GM23338 (cell line): Measurements from ENCODE around the gene PAXX. TPM values are rescaled to one million over a fixed set of nuclear protein-coding genes. Genes with fewer than 3 reads are reported as not detected.

ENCODE experiments used
- ATAC-seq: fragments of 200-7000 bp; cut with Tn5 transposase; 3 replicates; pipeline ENCODE4 v1.9.1; 2020
- DNase-seq: peaks from one replicate; pipeline ENCODE4 v3.0.0-alpha.2; 2015; ENCODE audit warnings: low spot score
- H2AFZ ChIP-seq: fragments of 200-600 bp; sonication (generic); 2 replicates; pipeline ENCODE4 v1.8.0; 2016; ENCODE audit warnings: antibody characterized with exemption, mild to moderate bottlenecking, moderate library complexity
- H3F3A ChIP-seq: fragments of 200-600 bp; sonication (generic); replicated peaks from 2 replicates; pipeline ENCODE4 v1.8.0; 2017; ENCODE audit warnings: antibody characterized with exemption, mixed run types, low read depth
- H3K27ac ChIP-seq: fragments of 200-600 bp; sonication (generic); 2 replicates; pipeline ENCODE4 v1.6.1; 2016; ENCODE audit warnings: low read depth
- H3K27me3 ChIP-seq: fragments of 200-600 bp; sonication (generic); 2 replicates; pipeline ENCODE4 v1.8.0; 2016; ENCODE audit warnings: mild to moderate bottlenecking, mixed run types, moderate library complexity; ENCODE audit not compliant: insufficient read depth
- H3K36me3 ChIP-seq: fragments of 200-600 bp; sonication (generic); 2 replicates; pipeline ENCODE4 v1.8.0; 2016; ENCODE audit warnings: mild to moderate bottlenecking; ENCODE audit not compliant: insufficient read depth
- H3K4me1 ChIP-seq: fragments of 200-600 bp; sonication (generic); 2 replicates; pipeline ENCODE4 v1.8.0; 2016; ENCODE audit warnings: mild to moderate bottlenecking, moderate library complexity; ENCODE audit not compliant: insufficient read depth
- H3K4me2 ChIP-seq: fragments of 200-600 bp; sonication (generic); 2 replicates; pipeline ENCODE4 v1.7.1; 2017; ENCODE audit warnings: mixed run types
- H3K4me3 ChIP-seq: fragments of 200-600 bp; sonication (generic); 2 replicates; pipeline ENCODE4 v1.6.1; 2016; ENCODE audit warnings: mixed run types
- H3K79me2 ChIP-seq: fragments of 200-600 bp; sonication (generic); replicated peaks from 2 replicates; pipeline ENCODE4 v1.8.0; 2017; ENCODE audit warnings: mild to moderate bottlenecking; ENCODE audit not compliant: insufficient read depth
- H3K9me2 ChIP-seq: fragments of 200-600 bp; sonication (generic); 2 replicates; pipeline ENCODE4 v1.8.0; 2017; ENCODE audit not compliant: insufficient read depth
- H4K20me1 ChIP-seq: fragments of 200-600 bp; sonication (generic); replicated peaks from 2 replicates; pipeline ENCODE4 v1.8.0; 2017; ENCODE audit warnings: mild to moderate bottlenecking; ENCODE audit not compliant: insufficient read depth
- H3K27ac Mint-ChIP-seq: 2 replicates; pipeline ENCODE4 v1.8.0; 2020; ENCODE audit warnings: inconsistent platforms, mild to moderate bottlenecking, moderate library complexity, mixed read lengths
- H3K27me3 Mint-ChIP-seq: 3 replicates; pipeline ENCODE4 v1.8.0; 2022; ENCODE audit warnings: low read depth, mild to moderate bottlenecking, moderate library complexity, mixed read lengths, inconsistent platforms; ENCODE audit not compliant: insufficient read depth, poor library complexity
- H3K36me3 Mint-ChIP-seq: 3 replicates; pipeline ENCODE4 v1.8.0; 2021; ENCODE audit warnings: low read depth, mild to moderate bottlenecking, inconsistent platforms, moderate library complexity, mixed read lengths
- H3K4me1 Mint-ChIP-seq: 3 replicates; pipeline ENCODE4 v1.8.0; 2020; ENCODE audit warnings: mild to moderate bottlenecking, inconsistent platforms, mixed read lengths
- H3K4me3 Mint-ChIP-seq: 3 replicates; pipeline ENCODE4 v1.8.0; 2021; ENCODE audit warnings: moderate library complexity, mild to moderate bottlenecking, inconsistent platforms, mixed read lengths
- H3K9me3 Mint-ChIP-seq: 3 replicates; pipeline ENCODE4 v1.8.0; 2020; ENCODE audit warnings: moderate library complexity, mild to moderate bottlenecking, inconsistent platforms, mixed read lengths
- CREB1 ChIP-seq: fragments of 250-450 bp; sonication (Bioruptor Pico); IDR thresholded peaks from 2 replicates; pipeline ENCODE4 v1.5.0; 2020; ENCODE audit warnings: low read depth, mild to moderate bottlenecking, moderate library complexity
- EZH2 ChIP-seq: fragments of 200-600 bp; sonication (generic); IDR thresholded peaks from one replicate; pipeline ENCODE4 v1.8.0; 2017; ENCODE audit warnings: antibody characterized with exemption, mild to moderate bottlenecking, low read depth; ENCODE audit not compliant: unreplicated experiment
- EZH2phosphoT487 ChIP-seq: fragments of 200-600 bp; sonication (generic); IDR thresholded peaks from one replicate; pipeline ENCODE4 v1.8.1; 2018; ENCODE audit warnings: antibody characterized with exemption; ENCODE audit not compliant: unreplicated experiment
- NANOG ChIP-seq: IDR thresholded peaks from 2 replicates; pipeline ENCODE4 v1.6.1; 2016; ENCODE audit warnings: antibody characterized with exemption, borderline replicate concordance
- POLR2AphosphoS5 ChIP-seq: IDR thresholded peaks from 2 replicates; pipeline ENCODE4 v1.6.1; 2016; ENCODE audit warnings: antibody characterized with exemption, low read depth
- STAT1 ChIP-seq: IDR thresholded peaks from one replicate; pipeline ENCODE4 v1.6.1; 2016; ENCODE audit warnings: antibody characterized with exemption; ENCODE audit not compliant: unreplicated experiment
- ZNF114 ChIP-seq: fragments of 250-450 bp; sonication (Bioruptor Pico); IDR thresholded peaks from 2 replicates; pipeline ENCODE4 v1.5.0; 2020; ENCODE audit warnings: mild to moderate bottlenecking, moderate library complexity
- polyA plus RNA-seq: library from polyadenylated mRNA; unstranded; fragments of >200 nt; fragmentation: Nextera tagmentation; extraction: Ambion mirVana; gene quantifications from 2 replicates; pipeline ENCODE4 v1.2.1, GENCODE V29; 2016
- total RNA-seq: library from RNA; depleted of rRNA; stranded (reverse); fragments of >200 nt; shearing (Covaris generic); gene quantifications from 2 replicates; pipeline ENCODE4 v1.2.3, GENCODE V29; 2014
- TF ChIP-seq, protein P1 (sequence below): IDR thresholded peaks from 2 replicates; pipeline ENCODE4 v1.6.1; 2016; ENCODE audit warnings: antibody characterized with exemption
- TF ChIP-seq, protein P2 (sequence below): IDR thresholded peaks from one replicate; pipeline ENCODE4 v1.6.1; 2018; ENCODE audit warnings: antibody characterized with exemption; ENCODE audit not compliant: unreplicated experiment
- TF ChIP-seq, protein P3 (sequence below), 2 experiments: fragments of 200-600 bp in 1 of 2; sonication (generic) in 1 of 2; conservative IDR thresholded peaks; 2 replicates each; pipeline versions ENCODE4 v1.5.1 to v1.6.1; 2016 to 2017; ENCODE audit warnings: antibody characterized with exemption in 2 of 2, low read depth in 2 of 2, mild to moderate bottlenecking in 2 of 2, moderate library complexity in 1 of 2

PAXX gene
- total and polyA plus RNA-seq, 2 experiments from 2014 or later, result 71.5 to 86.0 TPM

DNA sequence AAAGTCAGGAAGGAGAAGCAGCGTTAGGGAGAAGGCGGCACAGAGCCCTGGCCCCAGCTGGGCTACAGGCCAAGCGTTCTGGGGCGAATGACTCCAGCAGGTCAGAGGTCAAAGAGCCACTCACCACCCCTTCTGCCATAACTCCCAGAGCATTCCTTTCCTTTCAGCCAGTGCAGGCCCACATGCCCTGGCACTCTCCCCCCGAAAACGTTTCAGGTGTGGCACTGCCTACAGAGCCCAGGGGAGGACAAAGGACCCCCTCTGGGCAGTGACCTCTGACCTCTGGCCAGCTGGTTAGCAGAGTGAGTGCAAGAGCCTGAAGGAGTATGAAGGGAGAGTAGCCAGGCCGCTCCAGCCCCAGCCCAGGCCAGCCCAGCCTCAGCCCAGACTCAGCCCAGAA is 30.9 kb downstream of the PAXX start (continued):
- TF ChIP-seq, protein P1, sequence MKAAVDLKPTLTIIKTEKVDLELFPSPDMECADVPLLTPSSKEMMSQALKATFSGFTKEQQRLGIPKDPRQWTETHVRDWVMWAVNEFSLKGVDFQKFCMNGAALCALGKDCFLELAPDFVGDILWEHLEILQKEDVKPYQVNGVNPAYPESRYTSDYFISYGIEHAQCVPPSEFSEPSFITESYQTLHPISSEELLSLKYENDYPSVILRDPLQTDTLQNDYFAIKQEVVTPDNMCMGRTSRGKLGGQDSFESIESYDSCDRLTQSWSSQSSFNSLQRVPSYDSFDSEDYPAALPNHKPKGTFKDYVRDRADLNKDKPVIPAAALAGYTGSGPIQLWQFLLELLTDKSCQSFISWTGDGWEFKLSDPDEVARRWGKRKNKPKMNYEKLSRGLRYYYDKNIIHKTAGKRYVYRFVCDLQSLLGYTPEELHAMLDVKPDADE, result no peak
- TF ChIP-seq STAT1, result no peak

DNA sequence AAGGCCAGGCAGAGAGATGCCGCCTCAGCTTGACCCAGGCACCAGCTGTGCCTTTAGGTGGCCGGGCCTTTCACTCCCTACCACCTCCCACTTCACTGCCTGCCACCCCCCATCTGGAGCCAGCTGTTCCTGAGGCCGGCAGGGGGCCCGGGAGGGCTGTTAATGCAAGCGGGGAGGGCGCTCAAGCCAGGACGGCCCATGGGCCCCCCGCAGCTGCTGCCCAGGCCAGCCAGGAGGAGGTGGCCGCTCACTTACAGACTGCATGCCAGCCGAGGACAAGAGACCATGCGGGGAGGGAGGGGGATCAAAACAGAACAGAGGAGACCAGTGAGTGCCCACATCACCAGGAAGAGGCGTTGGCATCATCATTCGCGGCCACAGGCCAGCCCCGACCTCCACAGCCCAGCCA is 31.4 kb downstream of the PAXX start:
- ATAC-seq (no peak), DNase-seq (no peak)
- Histone ChIP-seq H3K79me2 (no peaks in the 10 kb centered on the region), H3K27ac (no peak overlapping the region), H3K4me2 (no peak overlapping the region), H3K4me1 (peaks cover 7% of the 10 kb centered on the region; the same call in 1 of the 2 replicates), H3K9me2 (no peaks in the 10 kb centered on the region), H3K36me3 (no peaks in the 10 kb centered on the region), H2AFZ (no peak overlapping the region), H3F3A (0 out of 2 replicates have a peak, but pooled peaks cover 3% of the 10 kb centered on the region), H4K20me1 (no peaks in the 10 kb centered on the region), H3K27me3 (peaks cover 14% of the 10 kb centered on the region), H3K4me3 (no peak overlapping the region)
- Mint-ChIP-seq H3K36me3 (no peaks in the 10 kb centered on the region), H3K9me3 (no peaks in the 10 kb centered on the region), H3K4me3 (no peak overlapping the region), H3K4me1 (no peaks in the 10 kb centered on the region; the same call in 2 of the 3 replicates), H3K27me3 (peaks cover 19% of the 10 kb centered on the region), H3K27ac (no peak overlapping the region)
- TF ChIP-seq NANOG (no peak), CREB1 (CRISPR knock-in tag) (no peak), STAT1 (no peak), POLR2AphosphoS5 (no peak)
- TF ChIP-seq, protein P2, sequence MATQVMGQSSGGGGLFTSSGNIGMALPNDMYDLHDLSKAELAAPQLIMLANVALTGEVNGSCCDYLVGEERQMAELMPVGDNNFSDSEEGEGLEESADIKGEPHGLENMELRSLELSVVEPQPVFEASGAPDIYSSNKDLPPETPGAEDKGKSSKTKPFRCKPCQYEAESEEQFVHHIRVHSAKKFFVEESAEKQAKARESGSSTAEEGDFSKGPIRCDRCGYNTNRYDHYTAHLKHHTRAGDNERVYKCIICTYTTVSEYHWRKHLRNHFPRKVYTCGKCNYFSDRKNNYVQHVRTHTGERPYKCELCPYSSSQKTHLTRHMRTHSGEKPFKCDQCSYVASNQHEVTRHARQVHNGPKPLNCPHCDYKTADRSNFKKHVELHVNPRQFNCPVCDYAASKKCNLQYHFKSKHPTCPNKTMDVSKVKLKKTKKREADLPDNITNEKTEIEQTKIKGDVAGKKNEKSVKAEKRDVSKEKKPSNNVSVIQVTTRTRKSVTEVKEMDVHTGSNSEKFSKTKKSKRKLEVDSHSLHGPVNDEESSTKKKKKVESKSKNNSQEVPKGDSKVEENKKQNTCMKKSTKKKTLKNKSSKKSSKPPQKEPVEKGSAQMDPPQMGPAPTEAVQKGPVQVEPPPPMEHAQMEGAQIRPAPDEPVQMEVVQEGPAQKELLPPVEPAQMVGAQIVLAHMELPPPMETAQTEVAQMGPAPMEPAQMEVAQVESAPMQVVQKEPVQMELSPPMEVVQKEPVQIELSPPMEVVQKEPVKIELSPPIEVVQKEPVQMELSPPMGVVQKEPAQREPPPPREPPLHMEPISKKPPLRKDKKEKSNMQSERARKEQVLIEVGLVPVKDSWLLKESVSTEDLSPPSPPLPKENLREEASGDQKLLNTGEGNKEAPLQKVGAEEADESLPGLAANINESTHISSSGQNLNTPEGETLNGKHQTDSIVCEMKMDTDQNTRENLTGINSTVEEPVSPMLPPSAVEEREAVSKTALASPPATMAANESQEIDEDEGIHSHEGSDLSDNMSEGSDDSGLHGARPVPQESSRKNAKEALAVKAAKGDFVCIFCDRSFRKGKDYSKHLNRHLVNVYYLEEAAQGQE, result no peak

DNA sequence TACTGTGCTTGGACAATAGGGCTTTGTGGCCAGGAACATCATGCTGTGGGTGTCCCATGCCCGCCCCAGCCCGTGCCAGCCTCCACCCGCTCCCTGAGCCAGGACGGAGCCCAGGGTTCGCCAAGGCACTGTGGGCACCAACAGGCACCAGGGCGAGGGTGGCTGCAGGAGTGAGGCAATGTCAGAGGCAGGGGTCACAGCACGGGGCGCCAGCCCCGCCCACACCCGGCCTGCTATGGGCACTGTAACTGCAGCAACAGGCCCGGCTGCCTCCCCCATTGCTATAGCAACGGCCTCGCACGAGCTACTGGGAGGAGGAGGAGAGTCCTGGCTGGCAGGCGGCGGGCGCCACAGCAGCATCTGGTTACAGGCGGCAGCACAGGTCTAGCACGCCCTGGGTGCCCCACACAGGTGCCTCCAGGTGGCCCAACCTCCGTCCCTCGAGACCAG is 33.3 kb downstream of the PAXX start:
- Mint-ChIP-seq H3K4me1 (no peaks in the 10 kb centered on the region; the same call in 2 of the 3 replicates), H3K27me3 (peaks cover 26% of the 10 kb centered on the region), H3K9me3 (no peaks in the 10 kb centered on the region), H3K27ac (no peak overlapping the region), H3K4me3 (no peak overlapping the region), H3K36me3 (no peaks in the 10 kb centered on the region)
- H3F3A ChIP-seq, result 0 out of 2 replicates have a peak, but pooled peaks cover 6% of the 10 kb centered on the region
- no peaks in the 10 kb centered on the region for H3K9me2 ChIP-seq
- peaks cover 7% of the 10 kb centered on the region; the same call in 1 of the 2 replicates for H3K4me1 ChIP-seq
- peaks cover 21% of the 10 kb centered on the region for H3K27me3 ChIP-seq
- DNase-seq, result no peak
- no peaks in the 10 kb centered on the region for H4K20me1 ChIP-seq
- ATAC-seq, result no peak
- no peak overlapping the region for H2AFZ ChIP-seq
- H3K4me2 ChIP-seq, result no peak overlapping the region
- H3K36me3 ChIP-seq, result no peaks in the 10 kb centered on the region
- no peak overlapping the region for H3K4me3 ChIP-seq
- H3K79me2 ChIP-seq, result no peaks in the 10 kb centered on the region
- H3K27ac ChIP-seq, result no peak overlapping the region
- TF ChIP-seq ZNF114 (CRISPR knock-in tag), result no peak
- no peak for TF ChIP-seq EZH2phosphoT487
- TF ChIP-seq, protein P1, result no peak
- no peak for TF ChIP-seq EZH2
- TF ChIP-seq, protein P3, sequence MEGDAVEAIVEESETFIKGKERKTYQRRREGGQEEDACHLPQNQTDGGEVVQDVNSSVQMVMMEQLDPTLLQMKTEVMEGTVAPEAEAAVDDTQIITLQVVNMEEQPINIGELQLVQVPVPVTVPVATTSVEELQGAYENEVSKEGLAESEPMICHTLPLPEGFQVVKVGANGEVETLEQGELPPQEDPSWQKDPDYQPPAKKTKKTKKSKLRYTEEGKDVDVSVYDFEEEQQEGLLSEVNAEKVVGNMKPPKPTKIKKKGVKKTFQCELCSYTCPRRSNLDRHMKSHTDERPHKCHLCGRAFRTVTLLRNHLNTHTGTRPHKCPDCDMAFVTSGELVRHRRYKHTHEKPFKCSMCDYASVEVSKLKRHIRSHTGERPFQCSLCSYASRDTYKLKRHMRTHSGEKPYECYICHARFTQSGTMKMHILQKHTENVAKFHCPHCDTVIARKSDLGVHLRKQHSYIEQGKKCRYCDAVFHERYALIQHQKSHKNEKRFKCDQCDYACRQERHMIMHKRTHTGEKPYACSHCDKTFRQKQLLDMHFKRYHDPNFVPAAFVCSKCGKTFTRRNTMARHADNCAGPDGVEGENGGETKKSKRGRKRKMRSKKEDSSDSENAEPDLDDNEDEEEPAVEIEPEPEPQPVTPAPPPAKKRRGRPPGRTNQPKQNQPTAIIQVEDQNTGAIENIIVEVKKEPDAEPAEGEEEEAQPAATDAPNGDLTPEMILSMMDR (conservative IDR thresholded peaks at IDR 0.05; ENCODE audit: low read depth in 2 of 2), result no peak
